Endothelial cell of umbilical vein (primary cell): ENCODE results near the gene TEX48. TPM values are rescaled to one million over a fixed set of nuclear protein-coding genes. Genes with fewer than 3 reads are reported as not detected.

Source experiments
- BruUV-seq: library from RNA; stranded (reverse); fragments of 400-500 nt; replicated peaks from 2 replicates; lab custom pipeline; 2021; lab: Mats Ljungman, UMichigan
- CTCF ChIA-PET: fragments of 300-600, 350-600 bp; sonication (Branson Sonifier 250); formaldehyde crosslinking; loops from one replicate; lab custom pipeline; 2021; ENCODE audit warnings: antibody characterized with exemption, inconsistent platforms; lab: Charles Lee
- POLR2A ChIA-PET: fragments of 300-600, 350-600 bp; sonication (Branson Sonifier 250); formaldehyde crosslinking; loops from one replicate; lab custom pipeline; 2021; ENCODE audit warnings: antibody characterized with exemption, inconsistent platforms; lab: Charles Lee
- DNase-seq: peaks from one replicate; pipeline ENCODE4 v3.0.0-alpha.2; 2011; ENCODE audit warnings: low read depth, low spot score
- FAIRE-seq: peaks from 2 replicates; lab custom pipeline; 2011; peaks lifted over from hg19 to GRCh38; lab: Jason Lieb, UNC
- H2AFZ ChIP-seq: 2 replicates; pipeline ENCODE4 v1.6.0; 2012; ENCODE audit warnings: low read depth, low read length, control low read depth, inconsistent platforms
- H3K27ac ChIP-seq: 2 replicates; pipeline ENCODE4 v1.5.1; 2011; ENCODE audit warnings: low read depth, mild to moderate bottlenecking, control low read depth, low read length, moderate library complexity; ENCODE audit not compliant: insufficient read depth
- H3K27me3 ChIP-seq, 2 experiments: 2 replicates each; pipeline versions ENCODE4 v1.6.0 to v1.6.1; 2011; ENCODE audit warnings: low read length in 2 of 2, mixed read lengths in 1 of 2; ENCODE audit not compliant: control insufficient read depth in 2 of 2, insufficient read depth in 2 of 2
- H3K36me3 ChIP-seq, 2 experiments: 2 replicates in 1 of 2; 3 replicates in 1 of 2; pipeline ENCODE4 v1.5.1; 2011; ENCODE audit warnings: low read length in 2 of 2, mild to moderate bottlenecking in 1 of 2, moderate library complexity in 1 of 2; ENCODE audit not compliant: control insufficient read depth in 2 of 2, insufficient read depth in 2 of 2; ENCODE audit errors: extremely low read depth in 1 of 2
- H3K4me1 ChIP-seq: 3 replicates; pipeline ENCODE4 v1.5.1; 2011; ENCODE audit warnings: mild to moderate bottlenecking, low read length; ENCODE audit not compliant: control insufficient read depth, insufficient read depth; ENCODE audit errors: extremely low read depth
- H3K4me2 ChIP-seq: 2 replicates; pipeline ENCODE4 v1.6.1; 2011; ENCODE audit warnings: low read length, control low read depth, mixed read lengths; ENCODE audit not compliant: insufficient read depth
- H3K4me3 ChIP-seq, 3 experiments: fragments of 200-600 bp in 1 of 3; sonication (generic), shearing (Covaris generic) in 1 of 3; replicated peaks in 1 of 3; 2 replicates each; pipeline ENCODE4 v1.5.1; 2011 to 2016; ENCODE audit warnings: control low read depth in 3 of 3, low read length in 3 of 3, mild to moderate bottlenecking in 2 of 3, inconsistent platforms in 1 of 3, low read depth in 1 of 3, moderate library complexity in 1 of 3; ENCODE audit not compliant: insufficient read depth in 1 of 3
- H3K79me2 ChIP-seq: 2 replicates; pipeline ENCODE4 v1.6.0; 2012; ENCODE audit warnings: low read length, inconsistent platforms; ENCODE audit not compliant: control insufficient read depth, insufficient read depth
- H3K9ac ChIP-seq: replicated peaks from 2 replicates; pipeline ENCODE3; 2011; ENCODE audit warnings: low read length, control low read depth; ENCODE audit not compliant: insufficient read depth; ENCODE audit errors: extremely low read depth
- H3K9me1 ChIP-seq: replicated peaks from 3 replicates; pipeline ENCODE4 v1.6.0; 2011; ENCODE audit warnings: mild to moderate bottlenecking, low read length; ENCODE audit not compliant: control insufficient read depth, insufficient read depth; ENCODE audit errors: extremely low read depth
- H3K9me3 ChIP-seq: replicated peaks from 2 replicates; pipeline ENCODE4 v1.5.1; 2012; ENCODE audit warnings: low read length, inconsistent platforms; ENCODE audit not compliant: control insufficient read depth, insufficient read depth
- H4K20me1 ChIP-seq: replicated peaks from 2 replicates; pipeline ENCODE3; 2011; ENCODE audit warnings: mild to moderate bottlenecking, low read length; ENCODE audit not compliant: control insufficient read depth, insufficient read depth; ENCODE audit errors: extremely low read depth
- EZH2 ChIP-seq: IDR thresholded peaks from 2 replicates; pipeline ENCODE4 v1.6.1; 2012; ENCODE audit warnings: borderline replicate concordance, low read depth, mild to moderate bottlenecking, moderate library complexity, low read length, inconsistent platforms; ENCODE audit not compliant: severe bottlenecking
- FOS ChIP-seq: IDR thresholded peaks from 2 replicates; pipeline ENCODE4 v1.6.1; 2011; ENCODE audit warnings: mild to moderate bottlenecking, low read length, moderate library complexity, borderline replicate concordance; ENCODE audit not compliant: insufficient read depth
- GATA2 ChIP-seq: IDR thresholded peaks from 2 replicates; pipeline ENCODE4 v1.7.0; 2011; ENCODE audit warnings: low read depth, mild to moderate bottlenecking, moderate library complexity, mixed read lengths, low read length; ENCODE audit not compliant: insufficient read length, insufficient read depth
- JUN ChIP-seq: IDR thresholded peaks from 2 replicates; pipeline ENCODE4 v1.6.1; 2011; ENCODE audit warnings: borderline replicate concordance, low read depth; ENCODE audit not compliant: insufficient read length, insufficient read depth
- MYC ChIP-seq: IDR thresholded peaks from one replicate; pipeline ENCODE4 v1.6.1; 2011; ENCODE audit warnings: mild to moderate bottlenecking, low read depth, low read length
- POLR2A ChIP-seq: IDR thresholded peaks from 2 replicates; pipeline ENCODE4 v1.6.1; 2012; ENCODE audit warnings: low read depth, mild to moderate bottlenecking, control low read depth, low read length
- POLR2AphosphoS5 ChIP-seq: IDR thresholded peaks from 2 replicates; pipeline ENCODE4 v1.6.1; 2012; ENCODE audit warnings: low read depth, mild to moderate bottlenecking, control low read depth, low read length, moderate library complexity; ENCODE audit not compliant: insufficient read depth
- dilution Hi-C: fragments of 300-500 bp; cut with MboI; formaldehyde crosslinking; loops from one replicate; pipeline ENCODE4 v1.15.0; 2019; ENCODE audit warnings: low sequenced_read_pairs; ENCODE audit not compliant: extremely low pct_ligation_motif_present
- intact Hi-C: fragments of 100-400 bp; cut with micrococcal nuclease; formaldehyde crosslinking; loops from one replicate; pipeline ENCODE4 v1.10.0; 2022
- polyA plus RNA-seq, 4 experiments: library from polyadenylated mRNA; depleted of rRNA in 3 of 4; stranded (reverse) in 3 of 4; unstranded in 1 of 4; fragments of >200 nt; gene quantifications; 2 replicates each; pipeline versions ENCODE4 v1.2.1 to v1.2.3, GENCODE V29; 2011 to 2012; ENCODE audit warnings: missing spikeins in 1 of 4
- total RNA-seq: library from RNA; stranded (reverse); gene quantifications from 2 replicates; pipeline ENCODE4 v1.2.3, GENCODE V29; 2021
- TF ChIP-seq, protein P1 (sequence below): IDR thresholded peaks from 2 replicates; pipeline ENCODE4 v1.6.1; 2011; ENCODE audit not compliant: insufficient read depth, insufficient read length
- TF ChIP-seq, protein P2 (sequence below), 2 donors: IDR thresholded peaks; 1 replicate in 1 of 2; 2 replicates in 1 of 2; pipeline ENCODE4 v1.5.1; 2011; ENCODE audit warnings: low read length in 2 of 2, mild to moderate bottlenecking in 2 of 2, moderate library complexity in 2 of 2, control low read depth in 1 of 2, inconsistent platforms in 1 of 2, low read depth in 1 of 2; ENCODE audit not compliant: insufficient read depth in 1 of 2; ENCODE audit errors: extremely low read depth in 1 of 2

The TEX48 gene
- total and polyA plus RNA-seq, 2 donors (not counting 3 experiments of a cell fraction or from before 2014, with no cell fraction given): not detected

DNA sequence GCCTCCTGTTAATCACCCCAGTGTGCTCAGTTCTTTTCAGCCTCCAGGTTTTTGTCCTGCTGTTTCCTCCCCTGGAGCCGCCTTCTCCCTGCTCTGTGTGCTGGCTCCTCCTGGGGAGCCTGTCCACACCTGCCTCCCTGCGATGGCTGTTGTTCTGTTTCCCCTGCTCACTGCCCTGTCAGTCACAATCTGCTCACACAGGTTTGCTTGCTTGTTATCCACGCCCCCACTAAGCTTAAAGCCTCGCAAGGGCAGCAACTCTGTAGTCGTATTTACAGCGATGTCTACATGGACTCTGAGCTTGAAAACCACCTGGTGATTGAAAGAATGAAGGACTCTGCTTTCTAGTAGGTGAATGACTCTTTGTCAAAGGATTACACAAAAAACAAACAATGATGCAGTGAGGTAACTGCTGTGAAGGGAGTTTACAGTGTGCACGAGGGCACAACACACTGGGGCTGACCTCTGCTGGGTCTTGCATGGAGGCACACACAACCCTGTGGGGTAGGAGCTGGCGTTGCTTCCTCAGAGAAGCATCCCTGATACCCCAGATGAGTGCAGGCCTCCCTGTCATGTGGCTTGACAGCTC, 39.6 kb upstream of the TEX48 start:
- FAIRE-seq (no peak), DNase-seq (no peak)
- ChIA-PET CTCF (interaction anchor here (1.0 kb wide), 1 partner anchor 185 kb away, joined by 3 read pairs; no protein-coding TSS in a partner anchor), POLR2A (no interaction called here)
- intact Hi-C loops (no loop called here), dilution Hi-C loops (no loop called here)
- no TSS peak for BruUV-seq
- H3K36me3 ChIP-seq: no peaks in the 10 kb centered on the region
- H3K9me1 ChIP-seq: no peaks in the 10 kb centered on the region
- no peak for TF ChIP-seq FOS
- no peak overlapping the region for H3K4me2 ChIP-seq
- H3K4me3 ChIP-seq: no peak overlapping the region
- H2AFZ ChIP-seq: no peak overlapping the region
- H3K79me2 ChIP-seq: no peaks in the 10 kb centered on the region
- peaks cover 5% of the 10 kb centered on the region in 2 experiments for H3K27me3 ChIP-seq
- H4K20me1 ChIP-seq: no peaks in the 10 kb centered on the region
- H3K9me3 ChIP-seq: no peaks in the 10 kb centered on the region
- no peak overlapping the region for H3K27ac ChIP-seq
- H3K4me1 ChIP-seq: no peaks in the 10 kb centered on the region
- H3K9ac ChIP-seq: no peak overlapping the region

DNA sequence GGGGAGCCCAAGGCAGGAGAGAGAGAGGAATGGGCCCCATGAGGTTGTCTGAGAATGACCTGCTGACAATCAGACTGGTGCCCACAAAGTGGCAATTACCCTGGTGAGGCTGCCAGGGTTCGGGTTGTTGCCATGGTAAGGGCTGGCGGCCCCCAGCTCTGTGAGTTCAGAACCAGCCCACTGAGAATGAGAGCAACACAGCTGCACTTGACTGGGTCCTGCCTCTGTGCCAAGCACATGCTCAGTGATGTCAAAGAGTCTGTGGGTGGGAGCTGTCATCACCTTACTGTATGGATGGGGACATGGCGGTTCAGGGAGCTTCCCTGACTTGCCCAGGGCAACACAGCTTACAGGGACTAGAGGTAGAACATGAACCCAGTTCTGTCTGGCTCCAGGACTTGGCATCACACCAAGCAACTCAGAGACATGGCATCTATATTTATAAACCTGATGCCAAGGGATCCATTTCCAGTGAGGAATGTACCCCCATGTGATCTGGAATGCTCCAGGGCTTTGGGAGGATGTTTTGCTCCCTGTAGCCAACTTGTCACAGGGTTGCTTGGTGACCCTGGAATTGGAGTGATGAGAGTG, 38.2 kb upstream of the TEX48 start:
- no peaks in the 10 kb centered on the region for H3K4me1 ChIP-seq
- no peak overlapping the region for H2AFZ ChIP-seq
- no peak overlapping the region for H3K27ac ChIP-seq
- no peaks in the 10 kb centered on the region for H3K9me1 ChIP-seq
- ChIA-PET POLR2A (no interaction called here), CTCF (no interaction called here)
- H3K4me2 ChIP-seq: no peak overlapping the region
- no peaks in the 10 kb centered on the region for H3K79me2 ChIP-seq
- no peak overlapping the region for H3K9ac ChIP-seq
- peaks cover 5% of the 10 kb centered on the region in 2 experiments for H3K27me3 ChIP-seq
- TF ChIP-seq POLR2A (no peak), JUN (no peak), GATA2 (no peak), EZH2 (no peak), MYC (no peak), FOS (no peak), POLR2AphosphoS5 (no peak)
- TF ChIP-seq, protein P1, sequence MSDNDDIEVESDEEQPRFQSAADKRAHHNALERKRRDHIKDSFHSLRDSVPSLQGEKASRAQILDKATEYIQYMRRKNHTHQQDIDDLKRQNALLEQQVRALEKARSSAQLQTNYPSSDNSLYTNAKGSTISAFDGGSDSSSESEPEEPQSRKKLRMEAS: no peak
- TF ChIP-seq, protein P2, sequence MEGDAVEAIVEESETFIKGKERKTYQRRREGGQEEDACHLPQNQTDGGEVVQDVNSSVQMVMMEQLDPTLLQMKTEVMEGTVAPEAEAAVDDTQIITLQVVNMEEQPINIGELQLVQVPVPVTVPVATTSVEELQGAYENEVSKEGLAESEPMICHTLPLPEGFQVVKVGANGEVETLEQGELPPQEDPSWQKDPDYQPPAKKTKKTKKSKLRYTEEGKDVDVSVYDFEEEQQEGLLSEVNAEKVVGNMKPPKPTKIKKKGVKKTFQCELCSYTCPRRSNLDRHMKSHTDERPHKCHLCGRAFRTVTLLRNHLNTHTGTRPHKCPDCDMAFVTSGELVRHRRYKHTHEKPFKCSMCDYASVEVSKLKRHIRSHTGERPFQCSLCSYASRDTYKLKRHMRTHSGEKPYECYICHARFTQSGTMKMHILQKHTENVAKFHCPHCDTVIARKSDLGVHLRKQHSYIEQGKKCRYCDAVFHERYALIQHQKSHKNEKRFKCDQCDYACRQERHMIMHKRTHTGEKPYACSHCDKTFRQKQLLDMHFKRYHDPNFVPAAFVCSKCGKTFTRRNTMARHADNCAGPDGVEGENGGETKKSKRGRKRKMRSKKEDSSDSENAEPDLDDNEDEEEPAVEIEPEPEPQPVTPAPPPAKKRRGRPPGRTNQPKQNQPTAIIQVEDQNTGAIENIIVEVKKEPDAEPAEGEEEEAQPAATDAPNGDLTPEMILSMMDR (IDR thresholded peaks at IDR 0.05; ENCODE audit: extremely low read depth in 1 of 2, insufficient read depth in 1 of 2, low read depth in 1 of 2, low read length in 2 of 2): no peak
- H3K36me3 ChIP-seq: no peaks in the 10 kb centered on the region
- no peak overlapping the region for H3K4me3 ChIP-seq
- intact Hi-C loops: no loop called here
- no peaks in the 10 kb centered on the region for H4K20me1 ChIP-seq
- H3K9me3 ChIP-seq: no peaks in the 10 kb centered on the region
- FAIRE-seq: no peak
- dilution Hi-C loops: no loop called here
- no peak for DNase-seq
- BruUV-seq: no TSS peak
